Parietal lobe (tissue), 2 donors: ENCODE measurements around the gene DNTTIP2. TPM values are rescaled to one million over a fixed set of nuclear protein-coding genes. Genes with fewer than 3 reads are reported as not detected.

ENCODE experiments used
- small RNA-seq: library from RNA; depleted of rRNA; stranded (forward); fragments of <200 nt; gene quantifications from one replicate; pipeline ENCODE3, GENCODE V24; 2014; ENCODE audit warnings: low replicate concordance
- total RNA-seq: library from RNA; depleted of rRNA; stranded (reverse); fragments of >200 nt; gene quantifications from one replicate; pipeline ENCODE4 v1.2.3, GENCODE V29; 2014

DNTTIP2 gene, protein sequence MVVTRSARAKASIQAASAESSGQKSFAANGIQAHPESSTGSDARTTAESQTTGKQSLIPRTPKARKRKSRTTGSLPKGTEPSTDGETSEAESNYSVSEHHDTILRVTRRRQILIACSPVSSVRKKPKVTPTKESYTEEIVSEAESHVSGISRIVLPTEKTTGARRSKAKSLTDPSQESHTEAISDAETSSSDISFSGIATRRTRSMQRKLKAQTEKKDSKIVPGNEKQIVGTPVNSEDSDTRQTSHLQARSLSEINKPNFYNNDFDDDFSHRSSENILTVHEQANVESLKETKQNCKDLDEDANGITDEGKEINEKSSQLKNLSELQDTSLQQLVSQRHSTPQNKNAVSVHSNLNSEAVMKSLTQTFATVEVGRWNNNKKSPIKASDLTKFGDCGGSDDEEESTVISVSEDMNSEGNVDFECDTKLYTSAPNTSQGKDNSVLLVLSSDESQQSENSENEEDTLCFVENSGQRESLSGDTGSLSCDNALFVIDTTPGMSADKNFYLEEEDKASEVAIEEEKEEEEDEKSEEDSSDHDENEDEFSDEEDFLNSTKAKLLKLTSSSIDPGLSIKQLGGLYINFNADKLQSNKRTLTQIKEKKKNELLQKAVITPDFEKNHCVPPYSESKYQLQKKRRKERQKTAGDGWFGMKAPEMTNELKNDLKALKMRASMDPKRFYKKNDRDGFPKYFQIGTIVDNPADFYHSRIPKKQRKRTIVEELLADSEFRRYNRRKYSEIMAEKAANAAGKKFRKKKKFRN
- 32.2 TPM for total RNA-seq

GRCh38 chr1:93878889-93879586 lies at the start of gene DNTTIP2:
Gene DNTTIP2, minus strand, starts transcription at chr1:93879206. Its CDS starts 58 bp downstream, at chr1:93879148.

DNA sequence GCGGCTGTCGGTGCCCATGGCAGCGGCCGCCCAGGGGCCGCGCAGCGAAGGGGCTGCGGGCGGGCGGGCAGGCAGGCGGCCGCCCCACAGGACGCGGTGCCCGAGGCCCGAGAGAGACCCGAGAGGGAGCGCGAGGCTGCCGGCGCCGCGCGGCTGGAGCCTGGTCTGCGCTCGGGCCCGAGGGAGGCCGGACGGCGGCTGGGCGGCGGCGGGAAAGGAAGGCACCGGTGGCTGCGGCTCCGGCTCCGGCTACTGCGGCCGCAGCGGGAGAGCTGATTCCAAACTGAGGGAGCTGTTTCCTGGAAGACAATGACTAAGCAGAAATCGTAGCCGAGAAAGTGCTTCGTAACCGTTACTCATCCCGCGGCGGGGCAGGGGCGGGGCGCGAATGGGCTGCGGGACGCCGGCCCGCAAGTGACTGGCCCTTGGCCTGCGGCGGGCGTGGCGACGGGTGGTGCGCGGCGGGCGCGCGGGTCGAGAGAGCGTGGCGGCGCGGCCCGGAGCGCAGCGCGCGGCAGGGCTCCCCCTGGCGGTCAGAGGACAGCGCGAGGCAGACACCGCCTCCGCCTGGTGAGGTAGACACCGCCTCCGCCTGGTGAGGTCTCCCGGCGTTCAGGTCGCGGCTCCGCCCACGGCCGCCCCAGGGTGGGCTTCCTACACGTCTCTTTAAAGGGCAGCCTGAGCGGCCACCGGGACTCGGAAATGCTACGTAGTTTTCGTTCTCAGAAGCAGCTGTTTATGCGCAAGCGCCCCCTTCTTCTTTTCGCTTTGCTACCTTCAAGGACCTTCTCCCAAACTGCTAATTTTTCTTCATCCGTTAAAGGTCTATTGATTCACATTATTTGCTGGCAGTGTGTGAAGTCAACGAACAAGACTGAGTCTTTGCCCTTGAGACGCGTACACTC lies 30.4 kb upstream of the DNTTIP2 start, which contains the start of gene GCLM:
TSS of gene GCLM (minus strand) at position 285 of the 905 bp plus-strand sequence. CDS start at position 18, 267 bp downstream.

Small RNA genes lying within 50 kb of the gene (small RNA-seq; reads per million reads assigned to genes)
- not detected for gene AL117351.2
- 0.83 reads per million, percentile 64 among the genes with 10 or more reads in this experiment for gene MIR760

Other genes with a start within 250 kb of the DNTTIP2 start
- gene BCAR3, start 197.4 kb downstream of the DNTTIP2 start, total RNA-seq = 7.2 TPM
- 6.6 TPM for gene GCLM, start 30.2 kb upstream of the DNTTIP2 start, total RNA-seq
- 0.31 TPM for gene ABCA4, start 241.9 kb upstream of the DNTTIP2 start, total RNA-seq